ENCODE results near the gene SDCCAG8. TPM values are rescaled to one million over a fixed set of nuclear protein-coding genes. Genes with fewer than 3 reads are reported as not detected.

The SDCCAG8 gene
- polyA plus RNA-seq, 3 donors = 40.6 to 52.4 (median 48.9) TPM

DNA sequence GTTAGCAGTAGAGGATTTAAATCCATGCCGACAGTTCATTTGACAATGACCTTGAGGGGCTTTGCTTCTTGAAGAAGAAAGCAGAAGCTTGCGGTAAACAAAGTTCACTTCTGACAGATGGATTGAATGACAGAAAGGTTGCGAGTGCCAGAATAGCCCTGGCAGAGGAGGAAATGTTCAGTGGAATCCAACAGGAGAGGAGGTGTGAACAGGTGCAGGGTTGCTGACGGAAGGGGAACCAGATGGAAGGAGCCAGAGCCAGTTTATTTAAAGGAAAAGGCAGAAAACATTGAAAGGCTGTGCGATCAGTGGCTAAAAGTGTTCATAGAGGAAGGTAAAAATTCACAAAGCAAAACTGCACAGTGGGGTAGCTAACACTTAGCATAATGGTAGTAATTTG lies 141.0 kb downstream of the SDCCAG8 start:
- DNase-seq (ENCODE audit: extremely low read depth in 1 of 11, low read depth in 9 of 11, low spot score in 4 of 11) = no peak

DNA sequence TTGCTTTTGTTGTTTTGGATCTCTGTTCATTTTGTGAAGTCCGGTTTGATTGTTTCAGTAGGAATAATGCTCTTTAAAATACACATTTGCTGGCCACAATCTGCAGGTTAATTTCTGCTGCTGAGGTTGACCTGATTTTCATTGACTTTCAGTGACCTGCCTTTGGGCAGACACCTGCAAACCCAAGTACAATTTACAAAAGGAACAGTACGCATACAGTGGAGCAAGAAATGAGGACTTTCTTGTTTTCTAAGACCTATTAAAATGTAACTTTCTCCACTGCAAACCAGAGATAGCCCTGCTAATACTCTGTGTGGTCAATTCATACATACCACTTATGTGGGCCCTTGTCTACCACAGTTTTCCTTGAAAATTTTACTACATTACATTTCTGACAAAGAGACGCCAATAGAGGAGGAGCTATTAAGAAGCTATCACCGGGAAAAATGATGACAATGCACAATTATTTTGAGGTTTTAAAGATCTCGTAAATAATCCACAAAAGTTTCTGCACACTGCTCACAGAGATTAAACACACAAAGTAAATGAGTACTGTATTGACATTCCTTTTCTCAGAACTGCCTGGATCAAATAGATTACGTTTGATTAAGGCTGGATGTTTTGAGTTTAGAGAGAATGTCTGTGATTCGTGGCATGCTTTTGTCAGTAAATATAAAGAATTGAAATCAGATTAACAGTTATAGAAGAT lies 141.9 kb downstream of the SDCCAG8 start:
- DNase-seq (ENCODE audit: extremely low read depth in 1 of 11, low read depth in 9 of 11, low spot score in 4 of 11) = no peak

DNA sequence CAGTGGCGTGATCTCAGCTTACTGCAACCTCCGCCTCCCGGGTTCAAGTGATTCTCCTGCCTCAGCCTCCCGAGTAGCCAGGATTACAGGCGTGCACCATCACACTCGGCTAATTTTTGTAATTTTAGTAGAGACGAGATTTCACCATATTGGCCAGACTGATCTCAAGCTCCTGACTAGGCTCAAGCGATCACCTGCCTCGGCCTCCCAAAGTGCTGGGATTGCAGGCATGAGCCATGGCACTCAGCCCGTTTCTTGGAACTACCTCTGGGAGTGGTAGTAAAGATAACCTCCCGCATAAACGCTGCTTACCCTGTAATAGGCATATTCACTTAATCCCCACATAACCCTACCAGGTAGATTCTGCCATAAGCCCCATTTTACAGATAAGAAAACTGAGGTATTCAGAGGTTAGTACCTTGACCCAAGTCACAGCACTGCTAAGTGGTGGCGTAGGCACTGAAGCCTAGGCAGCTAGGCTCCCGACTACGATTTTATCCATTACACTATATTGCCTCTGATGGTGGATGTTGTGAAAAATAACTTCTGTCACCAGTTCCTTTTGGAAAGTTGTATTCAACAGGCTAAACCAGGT lies 143.8 kb downstream of the SDCCAG8 start:
- no peak for DNase-seq (ENCODE audit: extremely low read depth in 1 of 11, low read depth in 9 of 11, low spot score in 4 of 11)

DNA sequence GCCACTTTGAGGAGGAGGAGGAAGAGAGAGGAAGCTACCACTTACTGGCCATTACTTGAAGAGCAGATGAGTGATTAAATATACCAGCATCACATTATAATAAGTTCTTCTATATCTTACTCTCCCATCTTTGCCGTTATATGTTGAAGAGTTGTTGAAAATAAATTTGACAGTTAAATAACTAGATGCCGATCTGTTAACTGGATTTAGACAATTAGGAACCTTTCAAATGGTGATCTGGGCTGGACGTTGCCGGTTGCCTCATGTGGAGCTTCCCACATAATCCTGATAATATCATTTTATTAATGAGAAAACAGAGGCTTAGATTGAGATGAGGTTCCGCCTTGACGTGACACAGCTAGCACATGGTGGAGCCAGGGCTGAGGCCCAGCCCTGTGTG lies 147.0 kb downstream of the SDCCAG8 start:
- no peak for DNase-seq (ENCODE audit: extremely low read depth in 1 of 11, low read depth in 9 of 11, low spot score in 4 of 11)

DNA sequence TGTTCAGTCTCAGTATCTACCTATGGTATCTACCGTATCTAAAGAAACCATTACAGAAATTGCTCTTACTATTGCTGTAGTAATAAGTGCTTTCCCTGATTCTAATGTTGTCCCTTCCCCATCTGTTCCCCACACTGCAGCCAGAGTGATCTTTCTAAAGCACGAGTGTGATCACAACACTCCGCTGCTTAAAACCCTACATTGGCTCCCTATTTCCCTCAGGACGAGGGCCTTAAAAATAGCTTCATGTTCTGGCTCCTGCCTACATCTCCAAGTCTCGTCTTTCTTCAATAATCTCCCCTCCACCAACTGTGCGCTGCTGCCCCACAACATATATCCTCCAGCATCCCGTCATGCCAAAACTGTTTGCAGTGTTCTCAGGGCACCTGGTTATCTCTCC lies 150.6 kb downstream of the SDCCAG8 start:
- DNase-seq (ENCODE audit: extremely low read depth in 1 of 11, low read depth in 9 of 11, low spot score in 4 of 11) = no peak

DNA sequence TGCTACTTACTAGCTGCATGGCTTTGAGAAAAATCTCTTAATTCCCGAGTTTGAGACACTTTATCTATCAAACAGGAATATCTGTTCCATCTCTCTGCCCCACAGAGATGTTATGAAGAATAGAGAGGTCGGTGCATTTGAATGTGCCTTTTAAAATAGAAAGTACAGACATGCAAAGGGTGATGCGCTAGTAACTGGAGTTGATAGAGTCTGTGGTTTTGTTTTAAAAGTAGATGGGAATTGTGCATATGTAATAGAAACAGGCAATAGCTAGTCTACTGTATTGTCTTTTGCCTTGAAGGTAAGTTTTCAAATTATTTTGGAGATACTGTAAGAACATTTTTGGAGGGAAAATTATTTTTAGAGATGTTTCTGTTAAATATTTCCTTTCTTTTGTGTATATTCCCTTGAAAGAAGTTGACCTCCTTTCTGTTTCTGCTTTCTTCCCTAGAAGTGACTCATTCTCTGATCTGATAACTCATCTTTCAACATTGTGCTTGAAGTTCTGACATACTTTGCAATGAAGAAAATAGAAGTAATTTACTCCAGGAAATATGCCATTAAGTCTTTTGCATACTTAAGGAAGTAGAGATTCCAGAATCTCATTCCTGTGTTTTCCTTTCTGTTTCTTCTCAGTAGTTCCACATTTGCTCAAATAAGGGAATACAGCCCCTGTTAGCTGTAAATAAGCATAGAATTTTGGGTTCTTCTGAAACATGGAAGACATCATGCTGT lies 151.6 kb downstream of the SDCCAG8 start:
- DNase-seq (ENCODE audit: extremely low read depth in 1 of 11, low read depth in 9 of 11, low spot score in 4 of 11) = no peak

DNA sequence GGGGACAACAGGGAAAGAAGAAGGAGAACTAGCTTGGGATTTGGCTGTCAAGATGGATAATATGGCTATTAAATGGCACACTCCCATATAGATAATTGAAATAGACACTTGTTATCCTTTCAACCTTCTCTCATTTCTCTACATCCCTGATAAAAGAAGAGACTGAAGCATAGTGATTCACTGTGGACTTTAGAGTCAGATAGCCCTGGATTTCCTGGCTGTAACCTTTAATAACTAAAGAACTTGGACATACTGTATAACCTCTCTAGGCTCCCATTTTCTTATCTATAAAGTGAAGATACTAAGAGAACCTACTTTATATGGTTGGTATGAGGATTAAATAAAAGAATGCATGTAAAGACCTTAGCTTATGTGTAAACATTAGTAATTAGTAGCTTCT lies 152.6 kb downstream of the SDCCAG8 start:
- no peak for DNase-seq (ENCODE audit: extremely low read depth in 1 of 11, low read depth in 9 of 11, low spot score in 4 of 11)

DNA sequence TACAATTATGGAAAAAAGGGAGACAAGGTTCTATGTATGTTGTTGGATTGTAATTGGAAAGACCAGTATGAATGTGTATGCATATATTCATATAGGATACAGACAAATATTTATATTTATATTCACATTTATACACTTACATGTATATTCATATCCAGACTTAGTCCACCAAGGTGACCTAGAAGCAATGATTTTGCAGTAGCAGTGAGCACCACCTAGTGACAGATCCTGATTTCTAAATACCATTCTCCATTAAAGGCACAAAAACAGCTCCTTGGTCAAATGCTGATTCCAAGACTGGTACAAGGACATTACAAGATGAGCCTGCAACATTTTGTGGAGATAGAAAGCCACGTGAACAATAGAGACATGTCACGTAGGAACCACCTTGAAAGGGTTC lies 153.4 kb downstream of the SDCCAG8 start:
- no peak for DNase-seq (ENCODE audit: extremely low read depth in 1 of 11, low read depth in 9 of 11, low spot score in 4 of 11)

DNA sequence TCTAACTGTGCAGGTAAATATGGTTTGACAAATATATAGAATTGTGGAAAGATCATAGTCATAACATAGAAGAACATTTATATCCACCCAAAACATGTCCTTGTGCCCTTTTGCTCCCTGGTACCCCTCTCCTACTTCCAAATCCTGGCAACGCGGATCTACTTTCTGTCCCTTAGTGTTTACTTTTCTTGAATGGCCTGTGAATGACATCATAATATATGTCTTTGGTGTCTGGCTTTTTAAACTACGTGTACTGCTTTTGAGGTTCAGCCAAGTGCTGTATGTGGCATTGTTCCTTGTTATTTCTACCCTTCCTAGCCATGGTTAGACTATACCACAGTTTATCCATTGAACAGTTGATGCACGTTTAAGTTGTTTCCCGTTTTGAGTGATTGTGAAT lies 155.6 kb downstream of the SDCCAG8 start:
- DNase-seq (ENCODE audit: extremely low read depth in 1 of 11, low read depth in 9 of 11, low spot score in 4 of 11) = no peak

DNA sequence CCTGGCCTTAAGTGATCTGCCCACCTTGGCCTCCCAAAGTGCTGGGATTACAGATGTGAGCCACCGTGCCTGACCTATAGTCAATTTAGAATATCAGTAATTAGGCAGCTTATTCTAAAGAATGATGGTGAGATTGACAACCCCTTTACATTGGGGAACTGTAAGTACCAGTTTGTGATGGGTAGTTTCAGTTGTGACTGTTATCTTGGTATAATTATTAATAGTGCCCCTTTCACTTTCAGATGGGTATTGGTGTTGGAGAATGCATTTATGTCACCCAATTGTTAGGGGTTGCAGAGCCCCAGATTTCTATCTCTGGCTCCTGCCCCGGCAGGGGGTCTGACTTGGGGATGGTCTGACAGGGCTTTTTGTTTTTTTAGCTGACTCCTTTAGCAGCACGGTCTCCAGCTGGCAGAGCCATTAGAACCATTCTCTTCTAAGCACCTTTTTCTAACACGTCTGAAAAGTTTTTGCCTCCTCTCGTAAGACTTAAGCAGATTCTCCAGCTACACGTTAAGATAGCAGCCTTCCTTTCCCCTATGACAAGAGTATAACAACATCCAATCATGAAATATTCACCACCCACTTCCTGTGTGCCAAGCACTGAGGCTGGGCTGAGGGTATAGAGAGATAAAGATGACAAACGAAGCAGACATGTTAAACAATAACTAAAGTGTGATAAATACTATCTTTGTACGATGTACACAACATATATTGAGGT lies 157.8 kb downstream of the SDCCAG8 start:
- DNase-seq (ENCODE audit: extremely low read depth in 1 of 11, low read depth in 9 of 11, low spot score in 4 of 11) = no peak

DNA sequence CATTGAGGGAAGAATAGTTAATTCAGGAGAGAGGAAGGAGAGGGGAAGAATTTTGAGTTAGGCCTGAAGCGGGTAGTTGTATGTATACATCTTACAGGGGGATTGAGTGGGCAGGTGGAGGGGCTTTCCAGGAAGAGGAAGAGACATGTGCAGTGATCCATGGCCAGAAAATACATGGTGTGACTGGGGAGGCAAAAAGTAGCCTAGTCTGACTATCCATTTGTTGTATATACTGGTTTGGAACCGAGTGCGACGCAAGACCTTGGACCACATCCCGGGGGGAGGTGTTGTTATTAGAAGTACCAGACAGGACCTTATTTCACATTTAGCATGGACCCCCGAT lies 158.3 kb downstream of the SDCCAG8 start:
- DNase-seq (ENCODE audit: extremely low read depth in 1 of 11, low read depth in 9 of 11, low spot score in 4 of 11) = no peak

DNA sequence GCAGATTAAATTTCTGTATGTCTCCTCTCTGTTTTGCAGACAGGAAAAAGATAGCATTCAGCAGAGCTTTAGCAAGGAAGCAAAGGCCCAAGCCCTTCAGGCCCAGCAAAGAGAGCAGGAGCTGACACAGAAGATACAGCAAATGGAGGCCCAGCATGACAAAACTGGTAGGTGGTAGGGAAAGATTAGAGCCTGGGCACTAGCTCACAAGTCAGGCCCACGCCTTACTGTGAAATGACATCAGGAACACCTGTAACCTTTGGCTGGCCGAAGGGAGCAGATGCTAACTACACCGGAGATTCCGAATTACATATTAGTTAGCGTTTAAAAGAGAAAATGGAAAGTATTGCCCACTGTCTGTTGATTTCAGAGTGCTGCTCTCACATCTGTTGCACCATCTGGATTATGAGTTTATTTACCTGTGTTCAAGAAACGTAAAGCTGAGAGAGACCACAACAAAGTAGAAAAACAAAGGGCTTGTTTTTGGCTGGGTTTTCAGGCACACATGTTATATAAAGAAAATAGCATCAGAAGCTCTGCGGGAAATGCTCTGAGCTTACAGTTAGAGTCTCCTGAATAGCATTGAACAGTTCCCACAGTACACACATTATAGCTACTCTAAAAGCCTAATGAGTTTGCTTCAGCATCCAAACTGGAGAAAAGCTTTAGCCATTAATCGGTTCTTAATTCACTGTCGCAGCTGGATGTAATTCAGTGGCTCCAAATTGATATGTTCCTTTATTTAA lies 160.0 kb downstream of the SDCCAG8 start:
- no peak for DNase-seq (ENCODE audit: extremely low read depth in 1 of 11, low read depth in 9 of 11, low spot score in 4 of 11)

DNA sequence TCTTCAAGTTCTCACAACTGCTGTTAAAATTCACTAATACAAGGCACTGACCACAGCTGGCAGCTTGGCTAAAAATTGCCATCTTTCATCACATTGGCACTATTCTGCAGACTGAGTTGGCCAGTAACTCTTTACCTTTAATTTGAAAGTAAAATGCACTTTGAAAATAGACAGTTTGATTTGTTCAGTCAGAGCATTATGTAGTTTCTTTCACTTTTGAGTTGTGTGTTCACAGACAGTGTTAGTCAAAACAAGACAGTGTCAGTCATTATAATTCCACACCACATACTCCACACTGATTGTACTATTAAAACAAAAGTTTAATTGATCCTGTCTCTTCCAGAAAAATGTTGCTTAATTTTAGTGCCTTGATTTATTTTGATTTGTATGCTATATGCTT lies 160.7 kb downstream of the SDCCAG8 start:
- DNase-seq (ENCODE audit: extremely low read depth in 1 of 11, low read depth in 9 of 11, low spot score in 4 of 11) = no peak

DNA sequence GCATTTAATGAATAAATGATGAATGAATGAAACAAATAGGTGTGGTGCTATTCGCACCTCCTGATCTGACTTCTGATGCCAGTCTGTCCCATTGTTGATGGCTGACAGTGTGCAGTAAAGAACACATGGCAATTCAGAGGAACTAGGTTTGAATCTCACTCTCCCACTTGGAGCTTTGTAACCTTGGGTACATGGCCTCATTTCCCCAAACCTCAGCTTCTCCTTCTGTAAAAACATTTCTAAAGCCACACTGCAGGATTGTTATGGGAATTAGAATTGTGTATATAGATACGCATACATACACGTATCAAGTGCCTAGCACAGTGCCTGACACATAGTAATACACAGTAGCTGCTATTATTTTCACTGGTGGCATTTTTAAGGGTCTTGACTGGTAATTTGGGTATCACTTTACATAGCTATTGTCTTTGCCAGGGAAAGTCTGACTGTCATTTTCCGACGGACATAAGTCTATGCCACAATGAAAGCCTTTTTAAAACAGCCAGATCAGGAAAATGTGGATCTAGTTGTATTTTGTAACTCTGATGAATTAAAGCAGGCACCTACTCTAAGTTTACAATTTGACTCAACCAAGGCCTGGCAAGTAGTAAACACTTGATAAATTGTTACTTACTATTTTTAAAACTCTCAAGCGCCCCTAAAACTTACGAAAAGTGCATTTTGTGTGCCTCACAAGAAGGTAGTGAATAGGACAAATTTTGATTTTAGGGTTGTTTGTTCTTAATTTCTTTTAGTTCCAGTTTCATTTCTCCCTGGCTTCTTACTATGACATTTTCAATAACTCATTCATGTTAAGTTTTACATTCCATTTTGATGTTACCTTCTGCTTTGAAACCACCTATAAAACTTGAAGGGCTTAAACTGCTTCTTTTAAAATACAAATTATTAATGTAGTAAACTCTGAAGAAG lies 164.4 kb downstream of the SDCCAG8 start:
- DNase-seq (ENCODE audit: extremely low read depth in 1 of 11, low read depth in 9 of 11, low spot score in 4 of 11) = no peak

DNA sequence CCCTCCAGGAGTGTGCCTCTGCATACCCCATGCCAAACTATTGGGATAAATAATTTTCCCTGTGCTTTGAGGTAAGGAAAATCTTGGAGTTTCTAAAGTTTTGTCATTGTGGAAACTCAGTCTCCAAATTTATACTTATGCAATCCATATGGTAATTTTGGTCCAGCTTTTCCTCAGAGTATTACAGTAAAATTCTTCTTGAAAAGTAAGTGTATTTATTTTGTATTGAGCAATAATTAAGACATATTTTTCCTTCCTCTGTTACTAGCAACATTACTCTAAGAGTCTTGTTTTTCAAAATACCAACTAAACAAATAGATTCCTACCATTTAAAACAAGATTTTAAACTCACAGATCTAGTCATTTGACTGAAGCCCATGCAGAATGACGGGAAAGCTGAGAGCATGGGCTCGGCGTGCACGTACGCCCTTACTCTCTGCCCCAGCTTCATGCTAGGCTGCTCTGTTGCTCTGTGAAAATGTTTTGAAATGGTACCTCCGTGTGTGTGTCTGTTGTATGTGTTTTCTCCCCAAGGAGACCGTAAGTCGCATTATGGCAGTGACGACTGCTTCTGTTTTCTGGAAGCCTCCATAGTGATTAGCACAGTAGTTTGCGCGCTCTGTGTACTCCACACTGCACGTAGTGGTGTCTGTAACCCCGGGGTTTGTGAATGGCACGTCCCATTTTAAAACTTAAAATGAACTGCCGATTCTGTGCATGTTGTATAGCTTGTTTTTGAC lies 165.3 kb downstream of the SDCCAG8 start:
- DNase-seq (ENCODE audit: extremely low read depth in 1 of 11, low read depth in 9 of 11, low spot score in 4 of 11) = peak in 2 of 11 donors; percentile 2 to 3

DNA sequence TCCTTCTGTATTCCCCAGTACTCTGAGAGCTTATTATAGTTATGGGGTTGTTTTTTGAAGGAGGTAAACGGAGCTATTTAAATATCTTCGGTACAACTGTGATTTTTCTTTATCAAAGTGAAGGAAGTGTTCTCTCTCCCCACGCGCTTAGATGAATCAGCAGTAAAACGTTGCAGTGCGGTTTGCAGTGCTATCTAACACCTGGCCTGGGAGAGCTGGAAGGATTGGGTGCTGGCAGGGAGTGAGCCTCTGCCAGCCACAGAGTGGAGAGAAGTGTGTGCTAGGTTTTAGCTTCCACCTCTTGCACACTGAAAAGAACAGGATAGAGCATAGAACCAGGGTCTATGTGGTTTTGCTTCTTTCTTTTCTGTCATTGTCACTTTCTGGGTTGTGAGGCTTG lies 165.9 kb downstream of the SDCCAG8 start:
- DNase-seq (ENCODE audit: extremely low read depth in 1 of 11, low read depth in 9 of 11, low spot score in 4 of 11) = peak in 2 of 11 donors; percentile 2 to 7

DNA sequence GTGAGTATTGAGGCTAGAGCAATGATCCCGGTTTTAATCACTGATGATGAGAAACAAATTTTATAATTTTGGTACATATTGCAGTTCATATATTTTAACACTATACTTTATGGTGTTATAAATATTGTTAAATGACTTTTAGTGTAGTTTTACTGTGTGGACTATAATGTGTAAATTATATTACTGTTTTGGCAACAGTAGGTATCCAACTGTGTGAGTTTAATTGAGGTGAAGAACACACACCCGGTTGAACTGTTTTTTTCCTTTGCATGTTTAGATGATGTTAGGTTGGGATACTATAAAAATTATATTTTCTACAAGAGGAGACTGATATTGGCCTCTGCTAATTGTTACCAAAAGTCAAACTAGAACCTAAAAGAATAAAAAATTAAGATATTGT lies 166.5 kb downstream of the SDCCAG8 start:
- DNase-seq (ENCODE audit: extremely low read depth in 1 of 11, low read depth in 9 of 11, low spot score in 4 of 11) = no peak

DNA sequence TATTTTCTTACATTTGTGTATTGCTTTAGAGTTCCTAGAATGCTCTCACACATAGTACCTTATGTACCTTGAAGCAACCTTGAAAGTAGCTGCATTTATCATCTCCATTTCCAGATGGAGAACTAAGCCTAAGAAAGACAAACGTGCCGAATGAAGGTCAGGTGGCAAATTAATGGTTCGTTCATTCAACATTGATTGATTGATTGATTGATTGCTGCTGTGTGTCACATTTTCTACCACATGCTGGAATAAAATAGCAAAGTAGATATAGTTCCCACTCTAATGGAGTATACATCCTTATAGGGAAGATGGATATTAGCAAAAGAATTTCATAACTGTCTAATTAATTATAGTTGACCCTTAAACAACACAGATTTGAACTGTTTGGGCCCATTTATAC lies 172.2 kb downstream of the SDCCAG8 start:
- DNase-seq (ENCODE audit: extremely low read depth in 1 of 11, low read depth in 9 of 11, low spot score in 4 of 11) = no peak

Data from renal cortex interstitium (tissue), 11 donors.